Epidermal melanocyte (primary cell): ENCODE measurements around the gene MYO7A.

Experiments
- DNase-seq: peaks from one replicate; pipeline ENCODE4 v3.0.0; 2011; ENCODE audit warnings: low spot score; ENCODE audit not compliant: insufficient read length

The MYO7A gene

GRCh38 chr11:77146261-77147035, 18.4 kb downstream of the MYO7A start:
- DNase-seq: no peak

- no peak for DNase-seq
These were observed 18.9 kb downstream of the MYO7A start for GRCh38 chr11:77147036-77147315.

GRCh38 chr11:77147668-77148321, 19.7 kb downstream of the MYO7A start:
- DNase-seq: no peak

- no peak for DNase-seq
These were observed 21.1 kb downstream of the MYO7A start for GRCh38 chr11:77148963-77149715.

GRCh38 chr11:77149716-77150392, 21.8 kb downstream of the MYO7A start:
- DNase-seq: no peak

DNA sequence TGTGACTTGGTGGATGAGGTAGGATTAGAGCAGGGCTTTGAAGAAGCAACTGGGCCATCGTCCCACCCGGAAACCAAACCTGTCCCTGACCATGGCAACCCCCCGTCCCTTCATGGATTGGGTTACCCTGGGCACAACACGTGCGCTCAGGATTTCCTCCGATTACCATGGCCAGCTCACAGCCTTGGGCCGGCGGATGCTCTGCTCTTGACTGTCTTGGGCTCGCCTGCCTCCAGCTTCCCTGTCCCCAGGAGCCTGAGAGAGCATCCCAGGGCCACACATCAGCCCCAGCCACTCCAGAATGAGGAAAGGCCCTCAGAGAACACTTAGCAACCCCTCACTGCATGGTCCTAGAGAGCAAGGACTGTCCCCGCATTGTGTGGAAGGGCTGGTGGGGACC, 22.8 kb downstream of the MYO7A start:
- DNase-seq: no peak

GRCh38 chr11:77151804-77152509, 23.9 kb downstream of the MYO7A start:
- no peak for DNase-seq

GRCh38 chr11:77152846-77153245, 24.8 kb downstream of the MYO7A start:
- peak; percentile 56 for DNase-seq

- DNase-seq: no peak
These were observed 25.5 kb downstream of the MYO7A start for GRCh38 chr11:77153276-77154185.

GRCh38 chr11:77154381-77155081, 26.5 kb downstream of the MYO7A start:
- no peak for DNase-seq

GRCh38 chr11:77155082-77155475, 27.0 kb downstream of the MYO7A start:
- no peak for DNase-seq

DNA sequence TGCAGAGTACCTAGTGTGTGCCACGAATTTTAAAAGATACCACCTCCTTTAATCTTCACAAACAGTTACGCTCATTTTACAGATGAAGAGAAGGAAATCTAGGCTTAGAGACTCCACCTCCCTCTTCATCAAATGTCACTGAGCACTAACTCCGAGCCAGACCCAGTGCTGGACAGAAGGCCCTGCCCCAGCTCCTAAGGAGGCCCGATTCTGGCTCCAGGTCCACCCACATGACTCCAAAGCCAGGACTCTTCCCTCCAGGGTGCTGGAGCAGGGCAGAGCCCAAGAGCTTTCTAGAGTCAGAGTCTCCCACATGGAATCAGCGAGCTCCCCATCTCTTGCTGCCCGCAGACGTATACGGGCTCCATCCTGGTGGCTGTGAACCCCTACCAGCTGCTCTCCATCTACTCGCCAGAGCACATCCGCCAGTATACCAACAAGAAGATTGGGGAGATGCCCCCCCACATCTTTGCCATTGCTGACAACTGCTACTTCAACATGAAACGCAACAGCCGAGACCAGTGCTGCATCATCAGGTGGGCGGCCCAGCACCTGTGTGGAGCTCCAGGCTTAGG, 27.6 kb downstream of the MYO7A start:
- no peak for DNase-seq

DNA sequence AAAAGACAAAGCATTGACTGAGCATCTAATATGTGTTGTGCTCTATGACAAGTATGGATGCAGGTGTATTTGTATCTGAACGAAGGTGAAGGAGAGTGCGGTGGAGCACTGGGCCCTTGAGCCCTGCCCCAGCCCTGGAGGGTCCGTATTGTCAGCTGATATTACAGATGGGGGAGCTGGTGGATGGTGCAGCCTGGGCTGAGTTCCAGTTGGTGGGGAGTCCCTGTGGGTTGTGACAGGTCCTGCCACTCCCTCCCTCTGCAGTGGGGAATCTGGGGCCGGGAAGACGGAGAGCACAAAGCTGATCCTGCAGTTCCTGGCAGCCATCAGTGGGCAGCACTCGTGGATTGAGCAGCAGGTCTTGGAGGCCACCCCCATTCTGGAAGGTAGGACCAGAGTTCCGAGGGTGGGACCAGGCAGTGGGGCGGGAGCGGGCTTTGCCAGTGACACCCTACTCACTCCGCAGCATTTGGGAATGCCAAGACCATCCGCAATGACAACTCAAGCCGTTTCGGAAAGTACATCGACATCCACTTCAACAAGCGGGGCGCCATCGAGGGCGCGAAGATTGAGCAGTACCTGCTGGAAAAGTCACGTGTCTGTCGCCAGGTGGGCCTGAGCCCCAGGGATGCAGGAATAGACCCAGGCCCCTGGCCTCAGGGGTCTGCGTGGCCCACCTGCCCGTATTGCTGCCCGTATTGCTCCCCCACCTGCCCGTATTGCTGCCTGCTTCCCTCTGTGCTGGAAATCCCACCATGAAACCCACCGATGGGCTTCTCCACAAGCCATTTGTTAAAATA, 28.6 kb downstream of the MYO7A start:
- no peak for DNase-seq

- no peak for DNase-seq
These were observed 30.1 kb downstream of the MYO7A start for GRCh38 chr11:77158041-77158695.

DNA sequence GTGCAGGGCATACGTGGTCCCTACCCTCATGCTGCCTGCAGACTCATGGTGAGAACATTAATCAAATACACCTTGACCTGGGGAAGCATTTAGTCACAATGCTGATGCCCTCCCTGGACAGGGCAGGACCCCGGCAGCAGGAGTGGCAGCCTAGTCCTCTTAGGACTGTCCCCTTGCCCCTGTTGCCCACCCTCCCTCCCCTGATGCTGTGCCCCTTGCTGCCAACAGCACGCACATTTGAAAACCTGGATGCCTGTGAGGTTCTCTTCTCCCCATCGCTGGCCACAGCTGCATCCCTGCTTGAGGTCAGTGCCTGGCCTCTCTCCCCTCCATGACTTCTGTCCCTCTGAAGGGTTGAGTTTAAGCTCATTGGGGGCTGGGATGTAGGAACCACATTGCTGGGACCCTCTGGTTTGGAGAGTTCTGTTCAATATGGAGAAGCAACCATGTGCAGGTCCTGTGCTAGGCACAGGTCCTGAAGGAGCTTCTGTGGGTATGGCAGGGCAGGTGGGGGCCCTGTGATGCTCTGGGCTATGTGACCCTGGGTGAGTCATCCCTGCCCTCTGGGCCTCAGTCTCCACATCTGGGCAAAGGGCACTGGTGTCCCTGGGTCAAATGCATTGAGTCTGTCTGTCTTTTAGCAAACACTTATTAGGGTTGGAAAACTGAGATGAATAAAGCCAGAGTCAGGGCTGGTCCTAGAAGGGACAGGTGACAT, 31.3 kb downstream of the MYO7A start:
- DNase-seq: no peak

- no peak for DNase-seq
These were observed 32.0 kb downstream of the MYO7A start for GRCh38 chr11:77159937-77160495.

DNA sequence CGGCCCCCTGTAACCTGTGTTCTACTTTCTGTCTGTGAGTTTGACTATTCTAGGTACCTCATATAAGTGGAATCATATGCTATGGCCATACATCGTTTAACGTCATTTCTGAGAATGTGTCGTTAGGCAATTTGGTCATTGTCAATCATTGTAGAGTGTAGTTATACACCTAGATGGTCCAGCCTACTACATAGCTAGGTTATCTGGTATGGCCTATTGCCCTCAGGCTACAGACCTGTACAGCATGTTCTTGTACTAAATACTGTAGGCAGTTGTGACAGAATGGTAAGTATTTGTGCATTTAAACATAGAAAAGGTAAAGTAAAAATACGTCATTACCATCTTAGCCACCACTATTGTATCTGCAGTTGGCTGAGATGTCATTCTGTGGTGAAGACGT, 35.2 kb downstream of the MYO7A start:
- no peak for DNase-seq
